VCaP (cell line): ENCODE results near the gene MALAT1.
A peak's percentile ranks its signal among the peaks of the same experiment; 100 is the strongest.

Experiments
- H3K27ac ChIP-seq: fragments of 450-650 bp; 2 replicates; pipeline ENCODE4 v1.5.1; 2017
- CTCF ChIP-seq: fragments of 450-650 bp; conservative IDR thresholded peaks from 2 replicates; pipeline ENCODE4 v1.5.1; 2017; ENCODE audit warnings: mild to moderate bottlenecking, moderate library complexity

The MALAT1 gene

GRCh38 chr11:65541093-65541982, 42.5 kb downstream of the MALAT1 start:
- peak overlapping the region; percentile 98 for H3K27ac ChIP-seq
- no peak; the same call in none of the 2 replicates for TF ChIP-seq CTCF

- TF ChIP-seq CTCF, result no peak
- H3K27ac ChIP-seq, result peak overlapping the region; percentile 98
Measured at GRCh38 chr11:65542738-65543390, 44.0 kb downstream of the MALAT1 start.

- H3K27ac ChIP-seq, result peak overlapping the region; percentile 98
- no peak for TF ChIP-seq CTCF
Measured at GRCh38 chr11:65545853-65546216, 47.0 kb downstream of the MALAT1 start.

GRCh38 chr11:65546217-65546958, 47.5 kb downstream of the MALAT1 start:
- TF ChIP-seq CTCF, result no peak
- H3K27ac ChIP-seq, result peak overlapping the region; percentile 98

- H3K27ac ChIP-seq, result peak overlapping the region; percentile 98
- TF ChIP-seq CTCF, result no peak
Measured at GRCh38 chr11:65547446-65548125, 48.7 kb downstream of the MALAT1 start.

- H3K27ac ChIP-seq, result no peak overlapping the region
- no peak for TF ChIP-seq CTCF
Measured at GRCh38 chr11:65548395-65548794, 49.5 kb downstream of the MALAT1 start.

- TF ChIP-seq CTCF, result no peak
- H3K27ac ChIP-seq, result no peak overlapping the region
Measured at GRCh38 chr11:65549096-65549495, 50.3 kb downstream of the MALAT1 start.
